NCI-H2029 treated with DMSO at 0.1 percent for 48 hours (cell line): ENCODE data around the gene CABP2.
"Not testable (repeated sequence)": the region's sequence is repeated elsewhere in the genome, so short reads cannot be mapped to it uniquely, and the experiment has no call there.

ENCODE experiments used
- DNase-seq: peaks from one replicate; lab custom pipeline; 2025; lab: John Stamatoyannopoulos, UW

Gene CABP2

DNA sequence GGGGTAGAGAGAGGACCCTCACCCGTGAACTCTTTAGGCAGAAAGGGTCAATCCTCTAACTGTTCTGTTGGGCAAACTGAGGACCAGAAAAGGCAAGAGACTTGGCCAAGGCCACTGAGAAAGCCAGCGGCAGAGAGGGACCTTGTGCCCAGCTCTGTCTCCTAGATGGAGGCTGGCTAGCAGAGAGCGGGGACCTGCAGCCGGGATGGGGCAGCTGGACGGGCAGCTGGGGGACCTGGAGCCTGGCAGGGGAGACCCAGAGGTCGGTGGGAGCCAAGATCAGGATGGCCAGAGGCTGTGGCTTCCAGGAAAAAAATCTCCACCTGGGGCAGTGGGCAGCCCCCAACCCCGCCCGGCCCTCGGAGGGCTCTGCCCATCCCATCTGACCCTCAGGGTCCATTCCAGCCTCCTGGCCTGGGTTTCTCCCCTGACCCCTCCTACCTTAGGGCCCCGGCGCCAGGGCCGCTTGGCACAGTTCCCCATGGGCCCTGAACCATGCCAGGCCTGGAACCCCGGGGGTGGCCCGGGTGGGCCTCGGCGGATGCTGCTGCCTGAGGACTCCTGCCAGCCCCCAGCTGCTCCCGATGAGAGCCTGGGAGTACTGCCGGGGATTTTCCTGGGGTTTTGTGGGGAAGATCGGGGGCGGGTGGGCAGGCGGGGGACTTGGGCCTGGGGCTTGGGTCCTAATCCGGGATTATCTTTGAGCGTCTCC, at the start of gene CABP2:
CABP2 (minus strand) TSS at position 603 of the 712 bp plus-strand sequence; CDS start at position 483, 120 bp downstream.
- no peak for DNase-seq

DNA sequence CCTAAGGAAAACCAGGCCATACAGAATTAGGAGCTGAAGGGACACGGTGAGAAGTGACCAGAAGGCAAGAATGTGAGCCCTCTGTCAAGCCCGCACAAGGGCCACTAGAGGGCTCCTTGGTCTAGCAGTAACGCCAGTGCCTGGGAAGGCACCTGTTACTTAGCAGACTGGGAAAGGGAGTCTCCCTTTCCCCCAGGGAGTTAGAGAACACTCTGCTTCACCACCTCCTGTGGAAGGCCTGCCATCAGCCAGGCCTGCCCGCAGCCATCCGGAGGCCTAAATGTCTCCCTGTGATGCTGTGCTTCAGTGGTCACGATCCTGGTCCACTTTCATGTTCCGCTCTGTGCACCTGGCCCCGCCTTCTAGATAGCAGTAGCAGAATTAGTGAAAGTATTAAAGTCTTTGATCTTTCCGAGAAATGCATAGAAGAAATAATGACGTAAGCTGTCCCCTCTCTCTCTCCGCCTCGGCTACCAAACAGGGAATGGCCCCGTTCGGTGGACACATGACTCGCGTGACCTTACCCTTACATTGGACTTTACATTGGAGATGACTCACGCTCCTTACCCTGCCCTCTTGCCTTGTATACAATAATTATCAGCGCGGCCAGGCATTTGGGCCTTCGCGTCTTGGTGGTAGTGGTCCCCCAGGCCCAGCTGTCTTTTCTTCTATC, 49.6 kb upstream of the CABP2 start:
- no peak for DNase-seq

DNA sequence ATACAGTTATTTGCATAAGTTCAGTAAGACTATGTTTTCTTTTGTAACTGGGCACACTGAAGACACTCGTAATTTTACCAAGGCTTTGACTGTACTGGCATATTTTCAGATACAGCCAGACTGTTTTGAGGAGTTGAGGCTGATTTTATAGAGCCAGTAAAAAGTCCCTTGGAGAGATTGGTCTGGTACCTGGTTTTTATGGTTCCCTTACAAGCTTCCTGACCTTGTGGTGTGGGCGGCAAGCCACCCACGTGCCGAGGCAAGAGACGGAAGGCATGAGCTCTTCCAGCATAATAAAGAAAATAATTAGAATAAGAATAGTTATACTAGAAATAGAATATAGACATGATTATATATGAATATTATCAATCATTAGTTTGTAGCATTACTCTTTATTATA, 49.1 kb upstream of the CABP2 start:
- no peak for DNase-seq

DNA sequence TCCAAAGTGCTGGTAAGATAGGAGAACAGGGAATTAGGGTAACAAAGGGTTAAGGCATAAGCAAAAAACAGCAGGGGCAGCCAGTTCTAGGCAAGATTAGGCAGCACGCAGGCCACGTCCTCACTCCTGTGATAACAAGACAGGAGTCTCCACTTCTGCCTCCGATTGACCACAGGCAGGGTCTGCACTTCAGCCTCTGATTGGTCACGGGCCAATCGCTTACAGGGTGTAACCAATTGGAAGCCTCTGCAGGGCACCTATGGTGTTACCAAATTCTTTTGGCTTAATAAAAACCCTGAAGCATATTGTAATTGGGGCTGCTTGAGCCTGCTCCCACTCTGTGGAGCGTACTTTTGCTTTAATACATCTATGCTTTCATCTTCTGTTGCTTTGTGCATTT, 48.2 kb upstream of the CABP2 start:
- no peak for DNase-seq

DNA sequence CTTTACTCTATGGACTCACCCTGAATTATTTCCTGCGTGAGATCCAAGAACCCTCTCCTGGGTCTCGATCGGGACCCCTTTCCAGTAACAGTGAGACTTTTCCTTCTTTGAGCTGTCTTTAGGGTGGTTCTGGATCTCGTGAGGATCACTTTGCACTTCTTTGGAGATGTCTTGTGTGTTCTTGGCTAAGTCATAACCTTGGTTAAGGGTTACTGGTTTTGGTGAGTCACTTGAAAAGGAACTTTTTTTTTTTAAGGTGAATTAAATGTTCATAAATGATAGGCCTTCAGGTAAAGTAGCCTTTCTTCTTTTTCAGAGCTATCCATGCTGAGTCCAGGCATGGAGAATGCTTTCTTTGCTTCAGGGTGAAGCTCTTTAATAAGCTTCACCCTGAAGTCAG, 41.0 kb upstream of the CABP2 start:
- DNase-seq, result no peak

DNA sequence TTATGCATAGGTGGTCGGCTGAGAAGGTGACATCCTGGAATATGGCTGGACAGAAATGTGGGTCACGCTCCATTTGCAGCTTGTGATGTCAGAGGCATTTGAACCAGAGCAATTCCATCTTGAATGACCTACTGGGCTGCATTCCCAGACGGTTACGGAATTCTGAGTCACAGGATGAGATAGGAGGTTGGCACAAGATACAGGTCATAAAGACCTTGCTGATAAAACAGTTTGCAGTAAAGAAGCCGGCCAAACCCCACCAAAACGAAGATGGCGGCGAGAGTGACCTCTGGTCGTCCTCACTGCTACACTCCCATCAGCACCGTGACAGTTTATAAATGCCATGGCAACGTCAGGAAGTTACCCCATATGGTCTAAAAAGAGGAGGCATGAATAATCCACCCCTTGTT, 40.5 kb upstream of the CABP2 start:
- not testable (repeated sequence) for DNase-seq

DNA sequence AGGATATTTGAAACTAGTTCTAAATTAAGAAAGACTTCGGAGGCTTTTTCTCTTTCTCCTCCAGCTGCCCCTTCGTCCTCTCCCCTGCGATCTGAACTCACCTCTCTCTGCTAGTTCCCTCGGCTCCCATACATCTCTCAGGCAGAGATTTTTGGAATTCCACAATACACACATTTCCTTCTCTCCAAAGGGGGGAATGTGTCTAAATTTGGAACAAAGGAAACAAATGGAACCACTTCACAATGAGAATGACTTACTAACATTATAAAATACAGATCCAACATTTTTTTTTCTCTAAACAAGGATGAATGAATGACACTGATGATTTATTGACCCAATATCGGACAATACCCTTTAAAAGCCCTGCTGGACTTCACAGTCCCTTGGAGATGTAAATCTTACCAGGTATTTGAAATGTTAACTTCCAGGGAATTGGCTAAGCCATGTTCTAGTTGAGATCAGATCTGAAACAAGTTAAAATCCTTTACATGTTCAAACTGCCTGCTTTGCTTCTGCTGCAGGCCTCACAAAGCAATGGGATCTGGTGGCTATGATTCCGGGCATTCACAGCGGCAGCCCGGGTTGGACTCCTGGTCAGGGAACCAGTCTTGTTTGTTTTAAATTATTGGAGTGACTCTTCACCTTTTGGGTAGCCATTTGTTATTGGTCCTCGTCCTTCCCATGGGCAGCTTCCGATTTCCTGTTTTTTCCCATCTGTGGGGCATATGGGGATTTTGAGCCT, 39.9 kb upstream of the CABP2 start:
- DNase-seq, result no peak

DNA sequence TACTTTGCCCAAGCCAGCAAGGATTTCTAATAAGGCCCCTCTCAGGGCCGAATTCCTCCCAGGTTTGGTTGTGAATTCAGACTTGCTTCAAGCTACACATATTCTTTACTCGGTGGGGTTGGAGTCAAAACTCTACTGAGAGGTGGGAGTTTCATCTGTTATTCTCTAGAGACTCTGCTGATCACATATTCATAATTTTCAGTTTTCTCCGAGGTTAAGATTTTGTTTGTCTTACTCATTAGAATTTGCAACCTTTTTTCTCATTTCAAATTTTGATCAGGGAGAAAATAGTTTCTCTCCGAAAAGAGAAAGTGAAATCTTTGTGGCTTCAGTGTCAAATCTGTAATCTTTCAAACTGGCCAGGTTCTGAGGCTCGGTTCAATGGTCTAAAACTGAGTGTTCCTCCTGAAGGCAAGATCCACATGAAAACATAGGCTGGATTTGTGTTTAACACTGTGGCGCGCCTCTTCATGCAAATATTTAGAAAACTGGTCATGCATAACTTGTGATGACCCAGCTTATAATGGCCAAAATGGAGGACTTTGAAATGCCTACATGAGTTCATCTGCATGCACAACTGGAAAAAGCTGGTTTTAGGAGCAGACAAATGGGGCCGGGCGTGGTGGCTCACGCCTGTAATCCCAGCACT, 38.8 kb upstream of the CABP2 start:
- no peak for DNase-seq

DNA sequence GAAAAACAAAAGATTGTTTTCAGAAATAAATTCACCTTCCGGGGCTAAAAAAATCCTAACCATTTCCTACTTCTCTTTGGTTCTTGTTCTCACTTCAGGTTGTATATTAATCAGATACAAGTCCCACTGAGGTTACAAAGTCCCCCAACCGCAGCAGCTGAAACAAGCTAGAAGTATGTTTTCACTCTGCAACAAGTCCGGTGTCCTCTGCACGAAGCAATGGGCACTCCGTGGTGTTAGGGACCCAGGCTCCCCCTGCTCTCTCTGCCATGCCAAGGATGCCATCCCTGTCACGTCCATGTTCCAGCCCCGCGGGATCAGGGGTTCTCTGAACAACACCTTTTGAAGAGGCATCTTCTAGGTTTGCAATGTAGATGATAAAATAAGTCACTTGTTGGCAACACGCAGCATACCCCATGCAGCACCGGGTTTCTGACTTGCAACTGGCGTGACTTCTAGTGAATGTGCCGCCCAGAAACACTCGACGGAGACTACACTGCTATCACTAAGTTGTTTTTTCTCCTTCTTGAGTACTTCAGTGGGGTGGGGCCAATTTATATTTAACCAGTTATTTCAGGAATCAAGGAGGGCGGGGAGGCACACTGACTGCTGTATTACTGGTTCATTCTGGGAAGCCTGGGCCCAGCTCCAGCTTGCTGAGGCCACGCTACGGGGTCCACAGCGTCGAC, 35.0 kb upstream of the CABP2 start:
- no peak for DNase-seq

DNA sequence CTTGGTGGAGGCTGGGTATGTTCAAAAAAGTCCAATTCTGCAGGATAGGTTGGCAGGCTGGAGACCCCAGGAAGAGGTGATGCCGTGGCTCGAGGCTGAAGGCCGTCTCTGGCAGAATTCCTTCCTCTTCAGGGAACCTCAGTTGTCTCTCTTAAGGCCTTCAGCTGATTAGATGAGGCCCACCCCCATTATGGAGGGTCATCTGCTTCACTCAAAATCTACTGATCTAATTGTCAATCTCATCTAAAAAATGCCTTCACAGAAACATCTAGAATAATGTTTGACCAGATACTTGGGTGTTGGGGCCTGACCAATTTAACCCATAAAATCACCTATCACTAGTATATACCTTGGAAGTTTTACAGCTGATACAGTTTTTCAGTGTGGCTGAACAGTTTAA, 33.0 kb upstream of the CABP2 start:
- DNase-seq, result no peak

DNA sequence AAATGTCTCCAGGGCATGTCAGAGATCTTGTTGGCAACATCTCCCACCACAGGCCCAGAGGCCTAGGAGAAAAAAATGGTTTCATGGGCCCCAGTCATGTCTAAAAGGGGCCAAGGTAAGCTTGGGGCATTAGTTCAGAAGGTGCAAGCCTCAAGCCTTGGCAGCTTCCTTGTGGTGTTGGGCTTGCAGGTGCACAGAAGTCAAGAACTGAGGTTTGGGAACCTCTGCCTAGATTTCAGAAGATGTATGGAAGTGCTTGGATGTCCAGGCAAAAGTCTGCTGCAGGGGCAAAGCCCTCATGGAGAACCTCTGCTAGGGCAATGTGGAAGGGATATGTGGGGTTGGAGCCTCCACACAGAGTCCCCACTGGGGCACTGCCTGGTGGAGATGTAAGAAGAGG, 28.5 kb upstream of the CABP2 start:
- not testable (repeated sequence) for DNase-seq

DNA sequence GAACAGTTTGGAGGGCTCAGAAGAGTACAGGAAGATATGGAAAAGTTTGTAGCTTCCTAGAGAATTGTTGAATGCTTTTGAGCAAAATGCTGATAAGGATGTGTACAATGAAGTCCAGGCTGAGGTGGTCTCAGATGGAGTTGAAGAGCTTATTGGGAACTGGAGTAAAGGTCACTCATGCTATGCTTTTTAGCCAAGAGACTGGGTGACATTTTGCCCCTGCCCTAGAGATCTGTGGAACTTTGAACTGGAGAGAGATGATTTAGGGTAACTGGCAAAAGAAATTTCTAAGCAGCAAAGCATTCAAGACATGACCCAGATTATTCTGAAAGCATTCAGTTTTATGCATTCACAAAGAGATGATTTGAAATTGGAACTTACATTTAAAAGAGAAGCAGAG, 27.9 kb upstream of the CABP2 start:
- no peak for DNase-seq

DNA sequence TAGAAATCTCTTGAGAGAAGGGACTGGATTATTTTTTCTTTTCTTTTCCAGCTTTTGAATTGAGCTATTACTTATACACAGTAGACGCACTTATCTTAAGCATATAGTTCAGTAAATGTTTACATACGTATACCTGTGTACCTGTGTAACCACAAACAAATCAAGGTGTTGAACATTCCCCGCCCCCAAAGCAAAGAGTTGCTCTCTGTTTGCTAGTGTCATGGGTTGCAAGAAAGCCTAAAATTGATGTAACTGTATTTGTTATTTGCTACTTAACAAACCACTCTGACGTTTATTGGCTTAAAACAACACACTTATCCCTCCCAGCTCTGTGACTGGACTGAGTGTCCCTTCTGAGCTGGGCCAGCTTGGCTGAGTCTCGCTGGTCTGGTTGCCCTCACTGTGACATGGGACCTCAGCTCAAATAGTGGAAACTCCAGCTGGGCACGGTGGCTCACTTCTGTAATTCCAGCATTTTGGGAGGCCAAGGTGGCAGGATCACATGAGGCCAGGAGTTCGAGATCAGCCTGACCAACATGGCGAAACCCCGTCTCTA, 25.4 kb upstream of the CABP2 start:
- DNase-seq, result peak; percentile 24

DNA sequence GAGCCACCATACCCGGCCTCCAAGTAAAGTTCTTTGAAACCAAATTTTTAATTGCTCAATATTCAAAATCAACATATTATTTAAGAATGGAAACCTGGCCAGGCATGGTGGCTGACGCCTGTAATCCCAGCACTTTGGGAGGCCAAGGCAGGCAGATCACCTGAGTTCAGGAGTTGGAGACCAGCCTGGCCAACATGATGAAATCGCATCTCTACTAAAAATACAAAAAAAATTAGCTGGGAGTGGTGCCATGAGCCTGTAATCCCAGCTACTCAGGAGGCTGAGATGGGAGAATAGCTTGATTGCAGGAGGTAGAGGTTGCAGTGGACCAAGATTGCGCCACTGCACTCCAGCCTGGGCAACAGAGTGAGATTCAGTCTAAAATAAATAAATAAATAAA, 24.9 kb upstream of the CABP2 start:
- DNase-seq, result not testable (repeated sequence)

DNA sequence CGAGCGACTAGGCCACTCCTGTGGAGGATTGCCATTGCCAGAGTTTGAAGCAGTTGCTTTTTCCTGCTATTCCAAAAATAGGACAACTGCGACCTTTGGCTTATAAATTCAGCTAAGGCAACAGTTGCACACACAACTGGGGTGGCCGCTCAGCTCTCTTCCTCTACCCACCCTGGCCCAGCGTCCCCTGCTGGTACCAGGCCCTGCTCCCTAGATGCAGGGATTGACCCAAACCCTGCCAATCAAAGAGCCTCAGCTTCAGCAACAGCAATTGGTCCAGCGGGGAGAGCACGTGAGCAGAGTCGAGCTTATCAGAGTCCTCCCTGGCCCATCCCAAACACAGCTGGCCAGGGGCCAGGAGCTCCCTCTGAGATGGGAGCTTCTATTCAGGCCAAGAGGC, 22.0 kb upstream of the CABP2 start:
- no peak for DNase-seq

DNA sequence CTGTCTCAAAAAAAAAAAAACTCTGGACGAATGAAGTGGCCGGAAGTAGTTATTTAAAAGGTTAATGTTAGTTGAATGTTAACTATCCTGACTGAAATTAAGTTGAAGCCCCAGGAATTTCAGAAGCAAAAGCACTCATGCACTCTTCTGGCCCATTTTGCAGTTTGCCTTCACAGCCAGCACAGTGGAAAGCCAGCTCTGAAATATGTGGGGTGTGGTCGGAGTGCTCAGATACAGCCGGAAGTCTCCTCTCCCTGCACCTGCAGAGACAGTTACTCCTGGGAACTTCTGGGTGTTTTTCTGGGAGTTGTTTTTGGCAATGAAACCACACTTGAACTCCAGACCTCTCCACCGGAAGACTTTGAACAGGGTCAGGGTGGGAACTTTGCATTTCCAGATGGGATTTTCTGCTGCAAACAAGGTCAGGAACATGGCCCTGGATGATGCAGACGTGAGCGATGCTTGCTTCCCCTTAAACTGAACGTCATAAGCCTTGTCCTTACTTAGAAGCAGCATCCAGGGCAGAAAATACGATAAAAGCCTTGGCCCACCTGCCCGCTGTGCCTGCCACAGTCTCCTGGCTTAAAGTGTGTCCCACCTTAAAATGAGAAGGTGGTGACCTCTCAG, 21.5 kb upstream of the CABP2 start:
- no peak for DNase-seq

DNA sequence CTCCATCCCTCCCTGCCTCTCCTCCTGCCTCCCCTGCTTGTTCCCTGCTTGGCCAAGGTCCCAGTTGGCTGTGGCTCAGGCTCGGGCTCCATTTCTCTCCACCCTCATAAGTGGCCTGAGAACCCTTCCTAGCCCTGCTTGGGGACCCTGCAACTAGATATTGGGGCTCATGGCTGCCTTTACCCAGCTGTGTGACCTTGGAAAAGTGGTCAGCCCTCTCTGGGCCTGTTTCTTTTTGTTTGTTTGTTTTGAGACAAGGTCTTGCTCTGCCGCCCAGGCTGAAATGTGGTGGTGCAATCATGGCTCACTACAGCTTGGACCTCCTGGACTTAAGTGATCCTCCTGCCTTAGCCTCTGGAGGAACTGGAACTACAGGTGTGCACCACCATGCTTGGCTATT, 20.3 kb upstream of the CABP2 start:
- no peak for DNase-seq

DNA sequence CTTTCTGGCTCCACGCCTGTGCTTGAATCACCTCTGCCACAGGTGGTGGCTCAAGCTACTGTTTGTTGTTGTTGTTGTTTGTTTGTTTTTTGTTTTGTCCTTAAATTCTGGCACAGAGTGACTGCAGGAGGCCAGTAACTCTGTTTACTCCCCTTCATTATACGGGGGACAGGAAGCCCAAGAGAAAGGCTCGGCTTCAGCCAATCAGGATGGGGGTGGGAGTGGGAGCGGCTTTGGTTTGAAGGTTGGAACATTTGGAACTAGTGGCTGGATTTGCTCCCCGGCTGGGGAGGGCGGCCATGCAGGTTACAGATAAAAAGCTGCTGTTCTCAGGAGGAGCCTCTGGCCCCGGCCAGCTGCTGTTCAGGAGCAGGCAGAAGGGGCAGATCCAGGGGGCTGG, 19.7 kb upstream of the CABP2 start:
- no peak for DNase-seq

DNA sequence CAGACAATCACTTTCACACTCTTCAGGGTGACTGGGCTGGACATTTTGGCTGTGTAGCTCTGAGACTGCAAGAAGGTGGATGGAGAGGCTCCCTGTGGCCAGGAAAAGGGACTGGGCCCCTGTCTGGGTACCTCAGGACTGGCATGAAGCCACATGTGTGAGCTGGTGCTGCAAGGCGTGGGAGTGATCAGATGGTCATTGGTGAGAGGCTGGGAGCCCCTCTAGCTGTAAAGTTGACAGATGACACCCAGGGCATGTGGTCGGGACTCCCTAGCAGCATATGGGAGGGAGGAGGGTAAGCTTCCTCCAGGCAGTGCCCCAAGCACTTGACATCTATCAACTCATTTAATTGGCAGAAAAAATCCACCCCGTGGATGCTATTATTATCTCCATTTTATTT, 18.9 kb upstream of the CABP2 start:
- no peak for DNase-seq

DNA sequence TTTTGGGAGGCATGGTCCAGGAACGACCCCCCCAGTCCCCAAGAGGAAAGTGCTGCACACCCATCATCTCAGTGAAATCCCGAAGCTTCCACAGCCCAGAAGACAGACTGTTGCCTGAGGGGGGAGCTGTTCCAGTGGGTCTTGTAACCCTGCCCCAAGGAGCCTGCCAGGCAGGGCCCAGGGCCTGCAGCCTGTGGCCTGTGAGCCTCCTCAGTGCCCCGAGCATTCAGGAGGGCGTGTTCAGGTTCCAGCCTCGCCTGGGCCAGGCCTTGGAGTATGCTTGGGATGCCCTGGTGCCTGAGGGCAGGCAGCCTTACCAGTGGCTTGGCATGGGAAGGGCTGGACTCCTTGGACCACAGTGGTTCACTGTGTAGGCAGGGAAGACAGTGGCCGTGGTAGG, 18.0 kb upstream of the CABP2 start:
- no peak for DNase-seq

DNA sequence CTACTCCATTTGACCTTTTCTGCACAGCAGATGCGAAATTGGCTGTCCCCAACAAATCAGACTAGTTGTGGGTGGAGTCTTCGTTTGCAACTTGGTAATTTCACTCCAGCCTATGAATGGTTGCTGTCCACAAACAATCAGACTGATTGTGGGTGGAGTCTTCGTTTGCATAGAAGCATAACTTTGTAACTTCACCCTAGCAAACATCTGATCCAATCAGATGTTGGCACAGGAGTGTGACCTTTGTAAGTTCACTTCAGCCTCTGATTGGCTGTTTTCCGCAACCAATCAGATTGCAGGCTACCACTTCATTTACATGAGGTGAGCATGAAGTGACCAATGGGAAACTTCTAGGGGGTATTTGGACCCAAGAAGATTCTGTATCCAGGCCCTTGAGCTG, 16.3 kb upstream of the CABP2 start:
- DNase-seq, result no peak
